Esophagus (tissue), 2 donors: Measurements from ENCODE around the gene CACNA1G. TPM values are rescaled to one million over a fixed set of nuclear protein-coding genes. Genes with fewer than 3 reads are reported as not detected.

Experiments used
- H3K27ac ChIP-seq, 2 donors: one replicate each; pipeline ENCODE4 v1.5.1; 2013; ENCODE audit warnings: low read depth in 2 of 2, mild to moderate bottlenecking in 2 of 2, inconsistent platforms in 1 of 2, low read length in 1 of 2, moderate library complexity in 1 of 2
- H3K27me3 ChIP-seq, 2 donors: one replicate each; pipeline ENCODE4 v1.6.1; 2013; ENCODE audit warnings: low read length in 2 of 2, control low read depth in 1 of 2, mild to moderate bottlenecking in 1 of 2; ENCODE audit not compliant: insufficient read depth in 2 of 2, control insufficient read depth in 1 of 2
- H3K36me3 ChIP-seq, 2 donors: one replicate each; pipeline ENCODE4 v1.6.1; 2013; ENCODE audit warnings: low read length in 1 of 2; ENCODE audit not compliant: control insufficient read depth in 2 of 2, insufficient read depth in 2 of 2
- H3K4me1 ChIP-seq, 2 donors: one replicate each; pipeline ENCODE4 v1.6.1; 2013; ENCODE audit warnings: low read length in 1 of 2; ENCODE audit not compliant: control insufficient read depth in 2 of 2, insufficient read depth in 2 of 2
- H3K4me3 ChIP-seq, 2 donors: one replicate each; pipeline ENCODE4 v1.5.1; 2013; ENCODE audit warnings: low read length in 2 of 2, mild to moderate bottlenecking in 2 of 2, low read depth in 1 of 2, moderate library complexity in 1 of 2
- H3K9me3 ChIP-seq, 2 donors: one replicate each; pipeline ENCODE4 v1.6.1; 2013; ENCODE audit warnings: mild to moderate bottlenecking in 2 of 2, low read depth in 1 of 2, low read length in 1 of 2, moderate library complexity in 1 of 2; ENCODE audit not compliant: control insufficient read depth in 2 of 2, insufficient read depth in 1 of 2
- WGBS, 2 donors: extraction: QIAGEN DNeasy Blood & Tissue Kit; methylation state at CpG; one replicate each; pipeline ENCODE4 v1.1.7; 2013; 5-methylcytosine and 5-hydroxymethylcytosine counted together
- polyA plus RNA-seq, 2 donors: library from polyadenylated mRNA; stranded (reverse); fragments of 200-250 nt; gene quantifications; one replicate each; pipeline ENCODE4 v1.2.3, GENCODE V29; 2013
- donor health status: healthy with polysubstance abuse.
- donor health status: Bipolar disorder and iron deficiency.

The CACNA1G gene
- polyA plus RNA-seq, 2 donors = 0.06 to 0.13 TPM

- no peaks in the 10 kb centered on the region for H3K36me3 ChIP-seq
- H3K27ac ChIP-seq = no peak overlapping the region
- peak overlapping the region in 1 of 2 donors; percentile 48 for H3K4me3 ChIP-seq
- 1 to 2% methylated on average over 63 to 88 of the region's 88 CpGs for WGBS, 2 donors
- H3K4me1 ChIP-seq = peaks cover 12 to 13% of the 10 kb centered on the region in 2 donors
- peaks cover 0 to 31% of the 10 kb centered on the region in 2 donors for H3K27me3 ChIP-seq
- no peaks in the 10 kb centered on the region for H3K9me3 ChIP-seq
Measured at GRCh38 chr17:50560931-50561745, 623 bp downstream of the CACNA1G start.

- 2 to 3% methylated on average over 24 to 27 of the region's 27 CpGs for WGBS, 2 donors
- H3K4me3 ChIP-seq = peak overlapping the region in 1 of 2 donors; percentile 48
- no peaks in the 10 kb centered on the region for H3K9me3 ChIP-seq
- peaks cover 0 to 31% of the 10 kb centered on the region in 2 donors for H3K27me3 ChIP-seq
- H3K4me1 ChIP-seq = peaks cover 12 to 13% of the 10 kb centered on the region in 2 donors
- H3K27ac ChIP-seq = no peak overlapping the region
- H3K36me3 ChIP-seq = no peaks in the 10 kb centered on the region
Measured at GRCh38 chr17:50561746-50562141, 1.2 kb downstream of the CACNA1G start.

- 28 to 31% methylated on average over 22 of the region's 22 CpGs for WGBS, 2 donors
- no peak overlapping the region for H3K27ac ChIP-seq
- H3K27me3 ChIP-seq = peaks cover 0 to 31% of the 10 kb centered on the region in 2 donors
- H3K4me1 ChIP-seq = peaks cover 12 to 13% of the 10 kb centered on the region in 2 donors
- H3K9me3 ChIP-seq = no peaks in the 10 kb centered on the region
- H3K36me3 ChIP-seq = no peaks in the 10 kb centered on the region
- peak overlapping the region in 1 of 2 donors; percentile 48 for H3K4me3 ChIP-seq
Measured at GRCh38 chr17:50562242-50563091, 2.0 kb downstream of the CACNA1G start.

GRCh38 chr17:50563092-50563511 lies 2.6 kb downstream of the CACNA1G start:
- 75 to 78% methylated on average over 4 of the region's 4 CpGs for WGBS, 2 donors
- no peak overlapping the region for H3K27ac ChIP-seq
- no peaks in the 10 kb centered on the region for H3K36me3 ChIP-seq
- no peak overlapping the region for H3K4me3 ChIP-seq
- H3K9me3 ChIP-seq = no peaks in the 10 kb centered on the region
- H3K4me1 ChIP-seq = peaks cover 12 to 13% of the 10 kb centered on the region in 2 donors
- peaks cover 0 to 31% of the 10 kb centered on the region in 2 donors for H3K27me3 ChIP-seq

GRCh38 chr17:50564916-50565315 lies 4.4 kb downstream of the CACNA1G start:
- H3K27me3 ChIP-seq = peaks cover 0 to 18% of the 10 kb centered on the region in 2 donors
- H3K9me3 ChIP-seq = no peaks in the 10 kb centered on the region
- no peak overlapping the region for H3K27ac ChIP-seq
- no peaks in the 10 kb centered on the region for H3K36me3 ChIP-seq
- WGBS, 2 donors = 14 to 15% methylated on average over 19 of the region's 19 CpGs
- H3K4me3 ChIP-seq = no peak overlapping the region
- H3K4me1 ChIP-seq = peaks cover 3 to 7% of the 10 kb centered on the region in 2 donors

- WGBS, 2 donors = 41% methylated on average over 10 of the region's 10 CpGs
- Histone ChIP-seq H3K36me3 (no peaks in the 10 kb centered on the region), H3K27ac (no peak overlapping the region), H3K4me1 (peaks cover 0 to 4% of the 10 kb centered on the region in 2 donors), H3K9me3 (no peaks in the 10 kb centered on the region), H3K27me3 (peaks cover 0 to 15% of the 10 kb centered on the region in 2 donors), H3K4me3 (no peak overlapping the region)
Measured at GRCh38 chr17:50565402-50566350, 5.2 kb downstream of the CACNA1G start.

GRCh38 chr17:50566886-50567285 lies 6.4 kb downstream of the CACNA1G start:
- Histone ChIP-seq H3K4me1 (no peaks in the 10 kb centered on the region), H3K36me3 (no peaks in the 10 kb centered on the region), H3K27ac (no peak overlapping the region), H3K9me3 (no peaks in the 10 kb centered on the region), H3K27me3 (peaks cover 3 to 4% of the 10 kb centered on the region in 2 donors), H3K4me3 (no peak overlapping the region)
- WGBS, 2 donors = 54 to 71% methylated on average over 2 of the region's 2 CpGs

GRCh38 chr17:50568659-50569058 lies 8.1 kb downstream of the CACNA1G start:
- Histone ChIP-seq H3K36me3 (no peaks in the 10 kb centered on the region), H3K9me3 (no peaks in the 10 kb centered on the region), H3K4me3 (no peak overlapping the region), H3K27ac (no peak overlapping the region), H3K27me3 (peaks cover 0 to 4% of the 10 kb centered on the region in 2 donors), H3K4me1 (no peaks in the 10 kb centered on the region)
- 84 to 90% methylated on average over 12 of the region's 12 CpGs for WGBS, 2 donors

GRCh38 chr17:50569592-50569991 lies 9.1 kb downstream of the CACNA1G start:
- Histone ChIP-seq H3K27ac (no peak overlapping the region), H3K4me1 (no peaks in the 10 kb centered on the region), H3K9me3 (no peaks in the 10 kb centered on the region), H3K27me3 (peaks cover 0 to 4% of the 10 kb centered on the region in 2 donors), H3K4me3 (no peak overlapping the region), H3K36me3 (no peaks in the 10 kb centered on the region)
- WGBS, 2 donors = 91 to 93% methylated on average over 7 of the region's 7 CpGs
